Mammary epithelial cell (primary cell): Measurements from ENCODE around the gene NTHL1.

Experiments
- EZH2 ChIP-seq: IDR thresholded peaks from 2 replicates; pipeline ENCODE4 v1.6.1; 2012; ENCODE audit warnings: low read length, inconsistent platforms, borderline replicate concordance
- TF ChIP-seq, protein P1 (sequence below), 2 donors: IDR thresholded peaks in 1 of 2; conservative IDR thresholded peaks in 1 of 2; 2 replicates each; pipeline ENCODE4 v1.5.1; 2011 to 2012; ENCODE audit warnings: inconsistent platforms in 2 of 2, low read length in 2 of 2, mild to moderate bottlenecking in 2 of 2, control low read depth in 1 of 2, low read depth in 1 of 2; ENCODE audit not compliant: insufficient read depth in 1 of 2; ENCODE audit errors: extremely low read depth in 1 of 2

DNA sequence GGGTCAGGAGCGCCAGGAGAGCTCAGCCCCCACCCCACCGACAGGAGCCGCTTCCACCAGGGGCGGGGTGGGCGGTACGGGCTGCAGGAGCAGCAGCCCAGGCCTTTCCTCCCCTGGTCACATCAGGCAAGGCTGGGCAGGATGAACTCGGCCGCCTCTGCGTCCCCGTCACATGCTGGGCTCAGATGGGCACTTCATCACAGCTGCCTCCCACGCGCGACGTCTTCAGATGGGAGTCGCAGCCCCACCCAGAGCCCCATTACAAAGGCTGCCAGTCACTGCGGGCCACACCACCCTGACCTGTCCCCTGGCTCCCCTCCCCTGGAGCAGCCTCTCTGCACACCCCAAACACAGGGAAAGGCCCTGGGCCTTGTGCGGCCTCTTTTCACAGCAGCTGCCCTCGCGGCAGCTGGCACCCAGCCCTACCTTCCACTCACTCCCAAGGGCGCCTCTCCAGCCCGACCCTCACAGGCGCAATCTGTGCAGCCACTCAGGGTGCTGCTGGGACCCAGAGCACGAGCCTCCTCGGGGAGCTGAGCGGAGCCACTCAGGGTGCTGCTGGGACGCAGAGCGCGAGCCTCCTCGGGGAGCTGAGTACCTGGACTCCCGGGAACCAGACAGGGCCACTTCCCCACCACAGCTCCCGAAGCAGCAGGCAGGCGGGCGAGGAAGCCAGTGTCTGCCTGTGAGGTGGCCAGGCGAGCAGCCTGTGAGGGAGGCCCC is 42.7 kb downstream of the NTHL1 start:
- TF ChIP-seq, protein P1, sequence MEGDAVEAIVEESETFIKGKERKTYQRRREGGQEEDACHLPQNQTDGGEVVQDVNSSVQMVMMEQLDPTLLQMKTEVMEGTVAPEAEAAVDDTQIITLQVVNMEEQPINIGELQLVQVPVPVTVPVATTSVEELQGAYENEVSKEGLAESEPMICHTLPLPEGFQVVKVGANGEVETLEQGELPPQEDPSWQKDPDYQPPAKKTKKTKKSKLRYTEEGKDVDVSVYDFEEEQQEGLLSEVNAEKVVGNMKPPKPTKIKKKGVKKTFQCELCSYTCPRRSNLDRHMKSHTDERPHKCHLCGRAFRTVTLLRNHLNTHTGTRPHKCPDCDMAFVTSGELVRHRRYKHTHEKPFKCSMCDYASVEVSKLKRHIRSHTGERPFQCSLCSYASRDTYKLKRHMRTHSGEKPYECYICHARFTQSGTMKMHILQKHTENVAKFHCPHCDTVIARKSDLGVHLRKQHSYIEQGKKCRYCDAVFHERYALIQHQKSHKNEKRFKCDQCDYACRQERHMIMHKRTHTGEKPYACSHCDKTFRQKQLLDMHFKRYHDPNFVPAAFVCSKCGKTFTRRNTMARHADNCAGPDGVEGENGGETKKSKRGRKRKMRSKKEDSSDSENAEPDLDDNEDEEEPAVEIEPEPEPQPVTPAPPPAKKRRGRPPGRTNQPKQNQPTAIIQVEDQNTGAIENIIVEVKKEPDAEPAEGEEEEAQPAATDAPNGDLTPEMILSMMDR (conservative IDR thresholded peaks at IDR 0.05 in 1 of 2, IDR thresholded peaks at IDR 0.05 in 1 of 2; ENCODE audit: extremely low read depth in 1 of 2, insufficient read depth in 1 of 2, low read depth in 1 of 2, low read length in 2 of 2) = no peak
- no peak for TF ChIP-seq EZH2
